Measurements from ENCODE around the gene EXOC4.

Gene EXOC4

GRCh38 chr7:133664528-133664927 lies 411.6 kb downstream of the EXOC4 start:
- TF ChIP-seq, protein P1, sequence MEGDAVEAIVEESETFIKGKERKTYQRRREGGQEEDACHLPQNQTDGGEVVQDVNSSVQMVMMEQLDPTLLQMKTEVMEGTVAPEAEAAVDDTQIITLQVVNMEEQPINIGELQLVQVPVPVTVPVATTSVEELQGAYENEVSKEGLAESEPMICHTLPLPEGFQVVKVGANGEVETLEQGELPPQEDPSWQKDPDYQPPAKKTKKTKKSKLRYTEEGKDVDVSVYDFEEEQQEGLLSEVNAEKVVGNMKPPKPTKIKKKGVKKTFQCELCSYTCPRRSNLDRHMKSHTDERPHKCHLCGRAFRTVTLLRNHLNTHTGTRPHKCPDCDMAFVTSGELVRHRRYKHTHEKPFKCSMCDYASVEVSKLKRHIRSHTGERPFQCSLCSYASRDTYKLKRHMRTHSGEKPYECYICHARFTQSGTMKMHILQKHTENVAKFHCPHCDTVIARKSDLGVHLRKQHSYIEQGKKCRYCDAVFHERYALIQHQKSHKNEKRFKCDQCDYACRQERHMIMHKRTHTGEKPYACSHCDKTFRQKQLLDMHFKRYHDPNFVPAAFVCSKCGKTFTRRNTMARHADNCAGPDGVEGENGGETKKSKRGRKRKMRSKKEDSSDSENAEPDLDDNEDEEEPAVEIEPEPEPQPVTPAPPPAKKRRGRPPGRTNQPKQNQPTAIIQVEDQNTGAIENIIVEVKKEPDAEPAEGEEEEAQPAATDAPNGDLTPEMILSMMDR (IDR thresholded peaks at IDR 0.05; ENCODE audit: low read depth, low read length, missing control alignments) = no peak
- H3K4me3 ChIP-seq (ENCODE audit: low read depth, low read length) = no peak overlapping the region
- no peak for DNase-seq (ENCODE audit: low read depth)
- in situ Hi-C loops (cut with HindIII; ENCODE audit: low sequenced_read_pairs) = no loop called here

DNA sequence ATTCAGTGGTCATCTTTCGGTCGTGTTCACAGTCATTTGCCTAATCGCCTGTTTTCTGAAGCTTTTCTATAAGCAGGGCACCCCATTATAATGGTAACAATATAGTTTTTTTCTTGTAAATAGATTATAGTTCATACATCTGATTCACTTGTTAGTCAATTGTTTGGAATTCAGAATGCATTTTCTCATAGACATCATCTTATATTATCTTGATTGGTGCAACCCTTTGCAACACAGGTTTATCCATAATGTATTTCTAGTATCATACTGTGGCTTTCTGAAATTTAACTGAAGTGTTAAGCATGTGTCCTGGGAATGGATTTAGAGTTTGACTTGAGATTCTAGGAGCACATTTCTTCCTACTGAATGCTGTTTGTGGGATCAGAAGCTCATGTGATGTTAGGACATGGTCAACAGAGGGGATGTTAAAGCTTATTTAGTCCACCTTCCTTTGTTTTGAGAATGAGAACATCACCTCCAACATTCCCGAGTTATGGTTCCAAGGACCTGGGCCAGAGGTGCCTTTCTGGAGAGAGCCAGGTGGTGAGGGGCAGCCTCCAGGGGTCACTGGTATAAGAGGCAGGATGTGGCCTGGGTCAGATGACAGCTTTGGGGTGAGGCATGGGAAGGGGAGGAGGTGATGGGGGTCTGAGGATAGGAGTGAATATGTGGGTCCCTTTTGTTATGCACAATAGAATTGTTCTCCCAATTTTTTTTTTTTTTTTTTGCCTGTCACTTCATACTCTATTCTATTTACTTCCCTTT lies 415.6 kb downstream of the EXOC4 start:
- in situ Hi-C loops (cut with HindIII; ENCODE audit: low sequenced_read_pairs) = loop anchor here (5.0 kb wide), 1 partner anchor 96 kb away; no protein-coding TSS in a partner anchor
- H3K4me3 ChIP-seq (ENCODE audit: low read depth, low read length) = no peak overlapping the region
- TF ChIP-seq, protein P1 (IDR thresholded peaks at IDR 0.05; ENCODE audit: low read depth, low read length, missing control alignments) = no peak
- DNase-seq (ENCODE audit: low read depth) = no peak

GRCh38 chr7:133669061-133669455 lies 416.2 kb downstream of the EXOC4 start:
- in situ Hi-C loops (cut with HindIII; ENCODE audit: low sequenced_read_pairs) = loop anchor here (5.0 kb wide), 1 partner anchor 97 kb away; no protein-coding TSS in a partner anchor
- no peak for DNase-seq (ENCODE audit: low read depth)
- TF ChIP-seq, protein P1 (IDR thresholded peaks at IDR 0.05; ENCODE audit: low read depth, low read length, missing control alignments) = peak; percentile 3

DNA sequence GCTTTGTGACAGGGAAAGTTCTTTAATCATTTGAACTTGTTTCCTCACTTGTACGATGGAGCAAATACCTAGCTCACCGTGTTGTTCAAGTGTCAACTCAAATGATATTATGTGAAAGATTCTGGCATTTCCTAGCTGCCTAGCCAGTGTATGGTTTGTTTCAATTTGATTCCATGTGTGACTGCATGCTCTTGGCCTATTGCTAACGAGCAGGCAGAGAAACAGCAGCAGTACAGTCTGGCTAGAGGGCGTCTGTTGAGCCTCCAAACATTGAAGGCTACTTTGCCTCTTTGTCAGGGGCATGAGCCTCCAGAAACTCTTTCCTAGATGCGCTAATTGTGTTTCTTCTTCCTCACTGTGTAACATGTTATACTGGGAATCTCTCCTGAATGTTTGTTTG lies 417.4 kb downstream of the EXOC4 start:
- TF ChIP-seq, protein P1 (IDR thresholded peaks at IDR 0.05; ENCODE audit: low read depth, low read length, missing control alignments) = no peak
- DNase-seq (ENCODE audit: low read depth) = no peak
- in situ Hi-C loops (cut with HindIII; ENCODE audit: low sequenced_read_pairs) = no loop called here
- H3K4me3 ChIP-seq (ENCODE audit: low read depth, low read length) = no peak overlapping the region

More at GRCh38 chr7:133669061-133669455, 416.2 kb downstream of the EXOC4 start:
- no peak overlapping the region for H3K4me3 ChIP-seq (ENCODE audit: low read depth, low read length)

- no peak for DNase-seq (ENCODE audit: low read depth)
- TF ChIP-seq, protein P1 (IDR thresholded peaks at IDR 0.05; ENCODE audit: low read depth, low read length, missing control alignments) = no peak
- no peak overlapping the region for H3K4me3 ChIP-seq (ENCODE audit: low read depth, low read length)
- in situ Hi-C loops (cut with HindIII; ENCODE audit: low sequenced_read_pairs) = no loop called here
Measured at GRCh38 chr7:133672866-133673265, 420.0 kb downstream of the EXOC4 start.

DNA sequence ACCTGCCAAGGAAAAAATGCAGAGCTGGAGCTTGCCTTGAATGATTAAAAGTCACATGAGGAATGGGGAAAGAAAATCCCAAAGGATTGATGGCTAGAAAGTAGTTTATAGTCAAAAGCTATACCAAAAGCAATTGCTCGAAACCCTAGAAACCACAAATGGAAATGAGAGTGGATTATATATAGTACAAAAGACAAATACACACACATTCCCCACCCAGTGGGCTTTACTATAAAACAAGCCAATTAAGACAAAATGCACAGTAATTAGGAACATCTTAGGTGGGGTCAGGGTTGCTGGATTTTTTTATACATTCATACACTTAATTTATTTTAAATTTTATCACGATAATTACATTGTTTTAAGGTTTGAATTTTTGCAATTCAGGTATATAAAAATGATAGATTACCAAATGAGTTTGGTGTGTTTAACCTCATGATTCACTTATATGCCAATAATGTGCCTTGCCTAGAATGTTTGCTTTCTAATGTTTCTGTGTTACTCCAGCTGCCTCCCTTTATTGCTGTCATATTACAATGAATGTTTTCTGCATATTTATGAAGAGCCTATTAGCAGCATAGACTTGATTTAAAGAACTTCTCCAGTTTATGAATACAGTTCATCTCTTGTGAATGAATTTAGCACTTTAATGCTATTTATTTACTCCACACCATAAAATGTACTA lies 421.3 kb downstream of the EXOC4 start:
- TF ChIP-seq, protein P1 (IDR thresholded peaks at IDR 0.05; ENCODE audit: low read depth, low read length, missing control alignments) = no peak
- no peak for DNase-seq (ENCODE audit: low read depth)
- in situ Hi-C loops (cut with HindIII; ENCODE audit: low sequenced_read_pairs) = no loop called here
- no peak overlapping the region for H3K4me3 ChIP-seq (ENCODE audit: low read depth, low read length)

All from astrocyte of the cerebellum (primary cell).